ENCODE measurements around the gene RPS3A. TPM values are rescaled to one million over a fixed set of nuclear protein-coding genes. Genes with fewer than 3 reads are reported as not detected.

Gene RPS3A
- total RNA-seq, 1 experiment from 2014 or later, result 2,661 TPM

DNA sequence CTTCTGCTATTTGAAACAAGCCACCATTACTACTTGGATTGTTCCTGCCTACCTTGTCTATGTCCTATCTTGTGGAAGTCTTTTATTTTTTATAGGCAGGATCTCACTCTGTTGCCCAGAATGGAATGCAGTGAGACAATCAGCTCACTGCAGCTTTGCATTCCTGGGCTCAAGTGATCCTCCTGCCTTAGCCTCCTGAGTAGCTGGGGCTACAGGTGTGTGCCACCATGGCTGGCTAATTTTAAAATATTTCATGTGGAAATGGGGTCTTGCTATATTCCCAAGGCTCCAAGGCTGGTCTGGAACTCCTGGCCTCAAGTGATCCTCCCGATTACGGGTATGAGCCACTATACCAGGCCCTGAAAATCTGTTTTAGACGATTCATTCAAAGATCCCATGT is 7.6 kb downstream of the RPS3A start:
- no peaks in the 10 kb centered on the region for H3K27me3 Mint-ChIP-seq (ENCODE audit: insufficient read depth, unreplicated experiment)
- H3K36me3 Mint-ChIP-seq (ENCODE audit: insufficient read depth, unreplicated experiment), result peaks cover 87% of the 10 kb centered on the region
- CTCF ChIA-PET, result interaction anchor here (0.7 to 1.7 kb wide), 2 partner anchors 11 to 252 kb away, joined by 3 to 9 read pairs; no protein-coding TSS in a partner anchor
- intact Hi-C loops (cut with micrococcal nuclease), result no loop called here
- no TSS peak for BruUV-seq (replicated peaks)
- no peak for DNase-seq (ENCODE audit: unreplicated experiment)
- TF ChIP-seq, protein P1, sequence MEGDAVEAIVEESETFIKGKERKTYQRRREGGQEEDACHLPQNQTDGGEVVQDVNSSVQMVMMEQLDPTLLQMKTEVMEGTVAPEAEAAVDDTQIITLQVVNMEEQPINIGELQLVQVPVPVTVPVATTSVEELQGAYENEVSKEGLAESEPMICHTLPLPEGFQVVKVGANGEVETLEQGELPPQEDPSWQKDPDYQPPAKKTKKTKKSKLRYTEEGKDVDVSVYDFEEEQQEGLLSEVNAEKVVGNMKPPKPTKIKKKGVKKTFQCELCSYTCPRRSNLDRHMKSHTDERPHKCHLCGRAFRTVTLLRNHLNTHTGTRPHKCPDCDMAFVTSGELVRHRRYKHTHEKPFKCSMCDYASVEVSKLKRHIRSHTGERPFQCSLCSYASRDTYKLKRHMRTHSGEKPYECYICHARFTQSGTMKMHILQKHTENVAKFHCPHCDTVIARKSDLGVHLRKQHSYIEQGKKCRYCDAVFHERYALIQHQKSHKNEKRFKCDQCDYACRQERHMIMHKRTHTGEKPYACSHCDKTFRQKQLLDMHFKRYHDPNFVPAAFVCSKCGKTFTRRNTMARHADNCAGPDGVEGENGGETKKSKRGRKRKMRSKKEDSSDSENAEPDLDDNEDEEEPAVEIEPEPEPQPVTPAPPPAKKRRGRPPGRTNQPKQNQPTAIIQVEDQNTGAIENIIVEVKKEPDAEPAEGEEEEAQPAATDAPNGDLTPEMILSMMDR (IDR thresholded peaks at IDR 0.05; ENCODE audit: unreplicated experiment), result no peak
- H3K4me1 Mint-ChIP-seq (ENCODE audit: insufficient read depth, unreplicated experiment), result peaks cover 6% of the 10 kb centered on the region
- H3K9me3 Mint-ChIP-seq (ENCODE audit: unreplicated experiment), result no peaks in the 10 kb centered on the region
- H3K27ac Mint-ChIP-seq (ENCODE audit: low read depth, unreplicated experiment), result peak overlapping the region; percentile 13
- no peak overlapping the region for H3K4me3 Mint-ChIP-seq (ENCODE audit: unreplicated experiment)
- POLR2A ChIA-PET, result no interaction called here

DNA sequence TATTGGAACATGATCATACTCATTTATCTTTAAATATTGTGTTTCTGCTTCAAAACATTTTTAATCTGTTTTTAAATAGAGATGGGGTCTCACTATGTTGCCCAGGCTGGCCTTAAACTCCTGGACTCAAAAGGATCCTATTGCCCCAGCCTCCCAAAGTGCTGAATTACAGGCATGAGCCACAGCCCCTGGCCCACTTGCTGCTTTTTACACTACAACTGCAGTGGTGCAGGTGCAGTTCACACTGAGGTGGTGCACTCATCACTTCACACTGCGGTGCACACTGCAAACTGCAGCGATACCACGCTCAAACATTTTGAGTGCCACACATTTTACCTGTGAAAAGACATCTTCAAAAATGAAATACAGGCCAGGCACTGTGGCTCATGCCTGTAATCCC is 10.8 kb downstream of the RPS3A start:
- no peak overlapping the region for H3K4me3 Mint-ChIP-seq (ENCODE audit: unreplicated experiment)
- no peaks in the 10 kb centered on the region for H3K27me3 Mint-ChIP-seq (ENCODE audit: insufficient read depth, unreplicated experiment)
- H3K27ac Mint-ChIP-seq (ENCODE audit: low read depth, unreplicated experiment), result no peak overlapping the region
- H3K9me3 Mint-ChIP-seq (ENCODE audit: unreplicated experiment), result no peaks in the 10 kb centered on the region
- TF ChIP-seq, protein P1 (IDR thresholded peaks at IDR 0.05; ENCODE audit: unreplicated experiment), result no peak
- no TSS peak for BruUV-seq (replicated peaks)
- H3K36me3 Mint-ChIP-seq (ENCODE audit: insufficient read depth, unreplicated experiment), result peaks cover 85% of the 10 kb centered on the region
- no peaks in the 10 kb centered on the region for H3K4me1 Mint-ChIP-seq (ENCODE audit: insufficient read depth, unreplicated experiment)
- DNase-seq (ENCODE audit: unreplicated experiment), result no peak
- CTCF ChIA-PET, result interaction anchor here (0.6 kb wide), 1 partner anchor 88 kb away, joined by 5 read pairs; no protein-coding TSS in a partner anchor
- POLR2A ChIA-PET, result interaction anchor here (0.6 to 0.7 kb wide), 3 partner anchors 11 to 272 kb away, joined by 3 read pairs; no protein-coding TSS in a partner anchor
- intact Hi-C loops (cut with micrococcal nuclease), result no loop called here

DNA sequence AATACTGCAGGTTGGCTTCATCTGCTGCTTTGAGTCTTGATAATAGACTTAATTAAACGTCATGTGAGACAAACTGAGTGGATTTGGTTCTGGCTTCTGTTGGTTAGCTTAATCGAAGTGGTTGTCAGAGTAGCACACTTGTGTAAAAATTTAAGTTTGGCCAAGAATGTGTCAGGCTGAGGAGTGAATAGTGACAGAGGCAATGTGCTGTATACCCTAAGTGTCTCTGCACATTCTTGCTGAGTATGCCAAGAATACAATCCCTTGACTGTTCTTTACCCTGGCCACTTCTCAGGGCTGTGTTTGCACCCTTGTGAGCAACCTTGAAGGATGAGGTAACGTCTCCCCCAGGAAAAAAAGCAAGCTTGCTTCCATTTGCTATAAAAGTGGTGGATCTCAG is 14.9 kb downstream of the RPS3A start:
- ChIA-PET POLR2A (interaction anchor here (0.6 to 4.2 kb wide), 8 partner anchors 12 to 294 kb away, joined by 3 to 44 read pairs (median 4); partner anchors contain the start of genes FHIP1A, RPS3A and SH3D19), CTCF (interaction anchor here (0.6 kb wide), 1 partner anchor 125 kb away, joined by 4 read pairs; no protein-coding TSS in a partner anchor)
- H3K4me3 Mint-ChIP-seq (ENCODE audit: unreplicated experiment), result no peak overlapping the region
- intact Hi-C loops (cut with micrococcal nuclease), result no loop called here
- DNase-seq (ENCODE audit: unreplicated experiment), result no peak
- no TSS peak for BruUV-seq (replicated peaks)
- peaks cover 54% of the 10 kb centered on the region for H3K36me3 Mint-ChIP-seq (ENCODE audit: insufficient read depth, unreplicated experiment)
- H3K9me3 Mint-ChIP-seq (ENCODE audit: unreplicated experiment), result no peaks in the 10 kb centered on the region
- H3K4me1 Mint-ChIP-seq (ENCODE audit: insufficient read depth, unreplicated experiment), result no peaks in the 10 kb centered on the region
- TF ChIP-seq, protein P1 (IDR thresholded peaks at IDR 0.05; ENCODE audit: unreplicated experiment), result no peak
- H3K27ac Mint-ChIP-seq (ENCODE audit: low read depth, unreplicated experiment), result peak overlapping the region; percentile 43
- H3K27me3 Mint-ChIP-seq (ENCODE audit: insufficient read depth, unreplicated experiment), result no peaks in the 10 kb centered on the region

DNA sequence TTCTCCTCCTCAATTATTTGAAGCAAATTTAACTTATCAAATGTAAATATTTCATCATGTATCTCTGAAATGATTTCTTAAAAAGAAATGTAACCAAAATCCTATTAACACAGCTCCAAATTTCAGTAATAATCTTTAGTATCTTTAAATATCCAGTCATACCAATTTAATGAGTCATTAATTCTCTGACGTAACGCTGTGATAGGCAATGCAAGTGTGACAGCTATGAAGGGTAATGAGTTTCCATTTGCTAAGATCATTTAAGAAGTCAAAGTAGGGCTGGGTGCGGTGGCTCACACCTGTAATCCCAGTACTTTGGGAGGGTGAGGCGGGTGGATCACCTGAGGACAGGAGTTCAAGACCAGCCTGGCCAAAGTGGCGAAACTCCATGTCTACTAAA is 15.6 kb downstream of the RPS3A start:
- Mint-ChIP-seq H3K9me3 (ENCODE audit: unreplicated experiment) (no peaks in the 10 kb centered on the region), H3K4me3 (ENCODE audit: unreplicated experiment) (no peak overlapping the region), H3K4me1 (ENCODE audit: insufficient read depth, unreplicated experiment) (no peaks in the 10 kb centered on the region), H3K27ac (ENCODE audit: low read depth, unreplicated experiment) (no peak overlapping the region), H3K36me3 (ENCODE audit: insufficient read depth, unreplicated experiment) (peaks cover 56% of the 10 kb centered on the region), H3K27me3 (ENCODE audit: insufficient read depth, unreplicated experiment) (no peaks in the 10 kb centered on the region)
- intact Hi-C loops (cut with micrococcal nuclease), result no loop called here
- DNase-seq (ENCODE audit: unreplicated experiment), result no peak
- TF ChIP-seq, protein P1 (IDR thresholded peaks at IDR 0.05; ENCODE audit: unreplicated experiment), result no peak
- no TSS peak for BruUV-seq (replicated peaks)
- POLR2A ChIA-PET, result interaction anchor here (0.6 to 4.2 kb wide), 8 partner anchors 13 to 294 kb away, joined by 3 to 44 read pairs (median 4); partner anchors contain the start of genes FHIP1A, RPS3A and SH3D19
- CTCF ChIA-PET, result interaction anchor here (0.6 kb wide), 2 partner anchors 126 to 463 kb away, joined by 3 to 4 read pairs; no protein-coding TSS in a partner anchor

Measured in MCF 10A (cell line).